Activated CD4-positive, CD25-positive, alpha-beta regulatory T cell treated with anti-CD3 and anti-CD28 coated beads, Interleukin-2, amount 50 U/mL, for 16 hours (primary cell): ENCODE data around the gene ETS1.
A peak's percentile ranks its signal among the peaks of the same experiment; 100 is the strongest.

ENCODE experiments used
- DNase-seq: peaks from one replicate; pipeline ENCODE4 v3.0.0-alpha.2; 2020; ENCODE audit warnings: low read depth, low spot score

The ETS1 gene

DNA sequence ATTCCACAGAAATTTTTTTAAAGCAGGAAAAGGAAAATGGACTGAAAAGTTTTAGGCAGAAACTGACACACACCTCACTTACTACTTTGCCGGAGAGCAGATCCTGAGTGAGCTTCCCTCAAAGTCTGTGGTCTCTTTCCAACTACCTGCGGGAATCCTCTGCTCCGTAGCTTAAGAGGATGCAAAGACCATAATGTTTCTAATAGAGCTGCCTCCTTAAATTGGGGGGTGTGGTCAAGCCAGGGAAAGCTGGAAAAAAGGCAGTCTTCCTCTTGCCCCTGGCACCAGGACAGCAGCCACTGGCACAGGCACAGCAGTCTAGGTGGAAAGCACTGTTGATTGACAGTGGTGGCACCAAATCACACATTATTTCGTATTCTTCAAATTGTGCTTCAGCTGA is at the start of gene ETS1:
TSS of gene ETS1 (minus strand) at position 144 of the 400 bp plus-strand sequence. CDS start 14,428 bp downstream, outside the sequence.
- DNase-seq, result no peak

- no peak for DNase-seq
These were observed 47.0 kb upstream of the ETS1 start for GRCh38 chr11:128634395-128634794.

DNA sequence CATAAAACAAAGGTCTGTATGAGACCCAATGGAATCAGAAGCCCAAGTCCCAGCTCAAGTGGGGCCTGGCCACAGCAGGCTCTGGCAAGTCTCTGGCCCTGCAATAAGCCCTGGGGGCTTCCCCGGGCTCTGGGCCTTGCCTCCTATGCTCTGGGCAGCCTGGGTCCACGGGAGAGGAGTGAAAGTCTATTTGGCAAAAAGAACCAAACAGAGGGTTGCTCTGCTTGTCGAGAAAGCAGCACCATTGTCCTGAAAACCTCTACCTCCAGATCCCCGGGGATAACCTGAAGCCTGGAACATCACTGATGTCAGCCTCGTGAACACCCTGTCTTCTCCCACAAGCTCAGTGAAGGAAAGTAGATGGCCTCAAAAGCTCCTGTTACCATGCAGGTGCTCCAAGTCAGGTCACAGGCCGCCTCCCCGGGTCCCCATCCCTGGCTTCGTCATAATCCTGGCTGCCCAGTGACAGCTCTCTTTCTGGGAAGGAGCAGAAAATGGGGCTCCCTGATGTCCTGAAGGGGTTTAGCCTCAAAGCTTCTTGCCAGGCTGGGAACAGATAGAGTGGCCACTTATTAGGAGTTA is 46.1 kb upstream of the ETS1 start:
- no peak for DNase-seq

DNA sequence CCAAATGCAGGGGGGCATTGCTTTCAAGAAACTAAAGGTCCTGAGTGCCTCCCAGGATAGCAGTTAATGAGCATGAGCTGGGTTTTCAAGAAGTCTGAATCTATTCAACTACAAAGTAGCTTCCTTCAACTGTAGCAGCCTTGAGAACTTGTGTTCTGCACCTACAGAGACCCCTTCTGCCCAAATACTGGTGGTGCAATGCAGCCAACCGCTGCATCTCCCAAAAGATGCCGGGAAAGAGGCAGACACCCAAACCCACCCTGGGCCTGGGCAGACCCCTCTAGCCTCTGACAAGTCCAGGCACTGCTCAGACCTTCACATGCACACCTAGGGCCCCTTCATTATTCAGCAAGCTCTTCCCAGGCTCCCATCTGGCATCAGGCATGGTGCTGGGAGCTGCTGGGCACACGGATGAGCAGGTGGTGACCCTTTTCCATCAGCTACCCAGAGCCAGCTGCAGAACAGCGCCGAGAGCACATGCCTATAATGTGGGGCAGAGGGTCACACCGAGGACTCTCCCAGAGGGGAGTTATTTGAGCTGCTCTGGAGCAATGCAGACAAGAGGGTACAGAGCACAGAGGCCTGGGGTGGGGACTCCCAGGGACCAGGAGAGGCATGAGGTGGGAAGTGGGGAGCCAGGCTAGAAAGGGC is 44.9 kb upstream of the ETS1 start:
- no peak for DNase-seq

DNA sequence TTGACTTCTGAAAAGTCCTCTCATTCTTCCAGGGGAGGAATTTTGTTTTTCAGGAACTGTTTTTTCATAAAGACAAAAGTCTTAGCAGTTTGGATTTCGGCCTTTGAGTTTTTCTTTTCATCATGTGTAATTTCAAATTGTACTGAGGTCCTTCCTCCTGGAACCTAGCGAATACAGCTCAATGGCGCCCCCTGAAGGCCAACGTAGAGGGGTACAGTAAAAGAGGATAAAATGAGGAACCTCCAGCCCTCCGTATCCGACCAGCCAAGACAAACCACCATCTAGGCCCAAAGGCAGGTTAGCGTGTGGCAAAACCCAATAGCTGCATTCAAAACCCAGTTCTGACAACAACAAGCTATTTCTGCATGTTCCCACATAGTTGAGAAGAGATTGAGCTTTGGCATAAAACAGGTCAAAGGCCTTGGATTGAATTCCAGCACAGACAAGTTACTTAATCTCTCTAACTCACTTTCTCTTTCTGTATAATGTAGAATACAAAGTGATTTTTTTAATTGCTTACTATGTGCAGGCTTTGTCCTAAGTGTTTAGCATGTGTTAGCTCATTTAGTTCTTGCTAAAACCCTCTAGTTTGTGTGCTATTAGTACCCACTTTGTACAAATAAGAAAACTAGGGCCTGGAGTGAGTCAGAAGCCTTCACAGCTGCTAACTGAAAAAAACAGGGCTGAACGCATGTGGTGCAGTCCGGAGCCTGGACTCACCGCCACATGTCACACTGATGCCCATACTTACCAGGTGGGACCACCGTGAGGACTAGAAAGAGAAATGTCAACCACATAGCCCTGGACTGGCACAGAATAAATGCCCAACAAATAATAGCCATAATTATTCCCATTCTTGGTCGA is 43.2 kb upstream of the ETS1 start:
- DNase-seq, result peak; percentile 80

GRCh38 chr11:128629516-128630106 is 42.3 kb upstream of the ETS1 start:
- DNase-seq, result no peak

DNA sequence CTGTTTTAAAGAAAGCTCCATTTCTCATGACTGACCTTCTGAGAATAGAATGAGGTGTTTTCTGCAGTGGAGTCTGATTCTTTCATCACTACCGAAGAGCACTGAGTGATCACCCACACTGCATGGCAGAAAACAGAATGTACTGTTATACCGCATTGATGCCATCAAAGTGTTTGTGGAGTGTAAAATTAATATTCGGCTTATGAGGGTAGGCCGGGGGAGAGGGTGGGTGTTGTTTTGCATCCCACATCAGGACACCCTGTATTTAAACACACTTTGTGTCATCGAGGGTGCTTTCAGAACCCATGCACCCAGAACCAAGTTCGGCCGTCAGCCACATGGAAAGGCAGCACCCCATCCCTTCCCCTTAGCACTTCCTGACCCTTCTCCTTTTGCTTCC is 41.3 kb upstream of the ETS1 start:
- no peak for DNase-seq

DNA sequence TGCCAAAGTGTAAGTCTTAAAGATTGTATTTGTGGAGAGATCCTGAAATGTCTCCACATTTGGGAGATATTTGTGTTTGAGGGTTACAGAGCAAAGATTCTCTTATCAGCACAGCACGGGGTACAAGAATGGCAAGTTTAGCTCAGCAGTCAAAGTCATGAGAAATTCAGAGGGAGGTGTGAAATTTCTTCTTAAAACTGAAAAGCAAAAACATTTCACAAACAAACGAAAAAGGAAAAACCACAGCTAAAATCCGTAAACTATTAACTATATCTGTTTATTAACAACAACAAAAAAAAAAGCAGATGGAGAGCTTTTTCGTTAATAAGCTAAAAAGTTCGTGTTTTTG is 40.9 kb upstream of the ETS1 start:
- DNase-seq, result no peak

GRCh38 chr11:128627666-128628324 is 40.4 kb upstream of the ETS1 start:
- no peak for DNase-seq

DNA sequence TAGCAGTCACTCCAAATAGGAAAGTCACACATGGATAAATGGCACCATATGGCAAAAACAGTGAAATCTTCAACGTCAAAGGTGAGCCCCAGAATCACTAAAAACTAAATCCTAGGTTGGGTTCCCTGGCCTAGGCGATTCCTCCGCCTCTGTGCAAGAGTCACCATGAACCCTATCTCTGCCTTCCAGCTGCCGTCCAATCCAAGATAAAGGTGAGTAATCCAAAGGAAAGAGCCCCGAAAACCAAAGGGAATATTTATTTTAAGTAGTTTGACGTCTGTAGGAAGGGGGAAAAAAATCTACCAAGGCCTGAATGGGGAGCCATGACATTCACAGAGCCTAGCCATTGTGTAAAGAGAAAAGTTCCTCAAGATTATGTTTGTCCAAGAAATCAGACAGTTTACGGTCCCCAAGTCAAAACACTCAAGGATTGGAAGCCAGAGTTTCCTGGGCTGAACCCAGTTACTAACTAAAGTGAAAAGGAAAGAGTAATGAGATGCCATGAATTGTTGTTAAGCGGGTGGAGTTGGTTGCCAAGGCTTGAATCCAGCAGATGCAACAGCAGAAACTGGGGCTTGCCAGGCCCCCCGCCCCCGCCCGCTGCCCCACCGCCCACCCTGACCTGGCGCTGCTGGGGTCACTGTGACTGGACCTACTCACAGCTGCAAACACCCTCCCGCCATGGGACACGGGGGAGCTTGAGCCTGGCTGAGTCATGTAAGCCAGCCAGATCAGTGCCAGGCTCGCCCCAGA is 39.7 kb upstream of the ETS1 start:
- DNase-seq, result no peak

GRCh38 chr11:128625746-128626145 is 38.4 kb upstream of the ETS1 start:
- no peak for DNase-seq

DNA sequence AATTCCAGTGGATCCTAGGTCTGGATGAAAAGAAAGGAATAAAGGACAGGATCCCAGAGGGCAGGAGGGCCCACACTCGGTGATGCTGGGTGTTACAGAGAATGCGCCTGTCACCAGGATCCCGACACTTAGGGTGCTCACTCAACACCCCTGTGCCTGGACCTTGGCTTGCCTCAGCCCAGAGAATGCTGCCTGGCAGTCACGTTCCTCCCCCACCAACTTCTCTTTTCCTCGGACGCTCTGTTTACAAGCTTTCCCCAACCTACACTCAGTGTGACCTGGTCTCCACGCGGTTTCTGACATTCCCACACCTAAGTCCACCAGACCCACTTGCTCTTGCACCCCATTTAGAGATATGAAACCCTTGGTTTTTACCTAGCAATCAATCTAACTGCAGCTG is 38.0 kb upstream of the ETS1 start:
- no peak for DNase-seq

DNA sequence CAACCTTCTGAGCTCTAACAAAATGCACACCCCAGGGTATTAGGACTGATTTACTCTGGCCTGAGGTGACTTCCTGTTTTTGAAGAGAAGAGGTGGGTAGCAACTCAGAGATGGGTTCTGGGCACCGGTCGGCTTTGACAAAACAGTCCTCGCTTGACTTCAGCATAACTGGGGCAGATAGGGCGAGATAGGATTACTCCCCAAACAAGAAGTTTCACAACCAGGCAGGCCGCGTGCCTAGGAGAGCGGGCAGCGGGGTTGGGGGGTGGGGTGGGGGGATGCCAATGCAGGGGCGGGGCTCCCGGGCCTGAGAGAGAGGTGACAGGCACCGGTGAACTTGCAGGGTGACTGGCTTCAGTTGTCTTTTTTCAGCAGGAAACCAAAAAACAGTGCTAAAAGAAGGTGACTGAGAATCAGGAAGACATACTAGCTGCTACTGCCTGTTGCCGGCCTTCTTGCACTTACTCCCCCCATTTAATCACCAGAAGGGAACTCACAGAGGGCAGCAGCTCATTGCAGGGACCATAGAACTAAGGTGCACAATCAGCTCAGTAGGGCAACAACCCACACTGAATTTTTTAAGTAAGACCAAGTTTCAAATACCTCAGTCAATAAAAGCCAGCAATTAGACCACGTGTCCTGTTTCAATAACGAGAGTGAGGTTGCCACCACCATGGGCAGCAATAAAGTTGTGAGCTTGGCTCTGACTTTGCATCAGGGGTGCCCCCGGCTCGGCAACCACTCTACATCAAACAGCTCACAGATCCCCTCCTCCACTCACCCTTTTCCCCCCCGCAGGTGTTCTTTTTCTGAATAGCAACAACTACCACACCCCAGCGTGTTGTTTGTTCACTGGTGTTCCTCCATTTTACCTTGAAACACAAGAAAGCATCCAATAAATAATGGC is 37.2 kb upstream of the ETS1 start:
- DNase-seq, result peak; percentile 26

DNA sequence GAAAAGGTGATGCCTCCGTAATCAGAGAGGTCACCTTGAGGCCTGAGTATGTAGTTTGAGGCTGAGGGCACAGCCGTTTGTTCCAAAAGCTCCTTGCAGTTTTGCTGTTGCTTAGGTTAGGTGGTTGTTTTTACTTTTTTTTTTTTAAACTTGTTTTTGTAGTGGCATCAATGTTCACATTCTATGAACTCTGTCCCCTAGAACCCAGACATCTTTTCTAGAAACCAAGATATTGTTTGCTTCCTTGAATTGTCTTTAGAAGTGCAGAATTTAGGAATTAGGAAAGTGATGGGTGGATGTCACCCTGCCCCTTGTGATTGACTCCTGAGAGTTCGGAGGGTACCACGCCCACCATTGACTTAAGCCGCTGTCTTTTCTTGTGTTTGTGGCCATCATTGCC is 35.7 kb upstream of the ETS1 start:
- no peak for DNase-seq

DNA sequence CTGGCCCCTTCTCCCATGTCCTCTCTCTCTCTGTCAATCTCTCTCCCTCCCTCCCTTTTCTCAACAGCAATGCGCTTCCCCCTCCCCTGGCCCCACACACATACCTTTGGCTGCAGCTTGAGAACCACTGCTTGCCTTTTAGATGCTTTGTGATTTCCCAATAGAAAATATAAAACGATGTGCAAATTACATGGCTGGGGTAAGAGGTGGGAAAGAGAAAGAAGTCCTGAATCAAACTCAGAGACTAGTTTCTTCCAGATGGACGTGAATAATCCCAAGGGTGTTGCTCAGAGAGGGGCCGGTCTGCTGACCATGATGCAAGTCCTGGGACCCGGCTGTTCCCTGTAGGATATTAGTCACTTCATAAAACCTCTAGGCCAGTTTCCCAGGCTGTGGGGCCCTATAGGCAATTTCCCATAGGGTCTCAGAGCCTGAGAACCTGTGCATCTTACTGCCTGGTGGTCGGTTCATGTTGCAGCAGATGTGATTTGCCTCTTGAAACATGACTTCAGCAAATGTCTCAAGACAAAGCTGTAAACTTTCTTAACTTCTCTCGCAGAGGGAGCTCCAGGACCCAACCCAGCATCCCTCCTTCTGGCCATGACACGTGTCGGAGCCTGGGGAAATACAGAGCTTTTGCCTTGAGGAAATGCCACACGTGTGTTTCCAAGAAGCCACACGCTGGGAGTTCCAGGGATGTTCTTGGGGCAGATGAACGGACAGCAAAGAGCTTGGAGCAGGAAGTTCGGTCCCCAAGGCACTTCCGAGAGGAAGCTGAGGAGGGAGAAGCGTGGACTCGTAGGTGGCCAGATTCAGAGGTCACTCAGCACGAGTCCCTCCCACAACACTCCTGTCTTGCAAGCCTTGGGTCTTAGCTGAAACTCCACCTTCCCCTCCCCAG is 34.5 kb upstream of the ETS1 start:
- DNase-seq, result no peak

GRCh38 chr11:128620309-128621100 is 33.1 kb upstream of the ETS1 start:
- no peak for DNase-seq

DNA sequence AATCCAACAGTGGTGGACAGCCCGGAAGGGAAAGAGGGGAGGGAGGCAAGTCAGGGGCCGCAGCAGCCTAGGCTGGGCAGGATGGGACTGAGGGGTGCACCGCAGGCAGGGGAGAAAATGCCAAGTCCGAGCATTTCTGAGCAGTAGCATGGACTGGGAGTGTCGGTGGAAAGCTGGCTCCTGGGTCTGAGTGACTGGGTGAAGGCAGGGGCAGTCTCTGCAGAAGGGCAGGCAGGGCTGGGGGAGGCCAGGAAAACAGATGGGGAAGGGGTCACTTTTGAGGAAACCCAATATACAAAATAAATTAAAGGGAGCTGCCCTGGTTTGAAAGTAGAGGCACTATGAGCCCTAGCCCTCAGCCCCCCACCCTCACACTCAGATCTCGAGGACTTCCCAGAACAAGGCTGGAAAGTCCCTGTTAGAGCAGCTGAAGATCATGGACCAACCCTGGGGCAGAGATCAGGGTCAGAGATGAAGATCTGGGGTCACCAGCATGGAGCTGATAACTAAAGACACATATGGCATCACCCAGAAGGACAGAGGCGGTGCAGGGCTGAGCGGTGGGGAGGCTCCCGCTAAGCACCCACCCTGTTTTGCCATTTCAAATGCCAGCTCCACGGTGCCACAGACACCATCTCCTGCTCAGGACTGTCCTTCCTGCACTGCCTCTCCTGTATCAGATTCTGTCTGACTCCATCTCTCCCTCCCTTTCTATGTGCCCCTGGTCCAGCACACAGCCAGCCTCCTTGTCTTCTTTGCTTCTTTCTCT is 32.4 kb upstream of the ETS1 start:
- no peak for DNase-seq

GRCh38 chr11:128619007-128619406 is 31.6 kb upstream of the ETS1 start:
- DNase-seq, result no peak
